GM12873 (cell line): ENCODE data around the gene NOXA1.

Source experiments
- CTCF ChIP-seq: IDR thresholded peaks from 2 replicates; pipeline ENCODE4 v1.5.1; 2012; ENCODE audit warnings: low read depth, mild to moderate bottlenecking, moderate library complexity, low read length, control low read depth; ENCODE audit not compliant: insufficient read depth; ENCODE audit errors: missing control alignments

The NOXA1 gene

DNA sequence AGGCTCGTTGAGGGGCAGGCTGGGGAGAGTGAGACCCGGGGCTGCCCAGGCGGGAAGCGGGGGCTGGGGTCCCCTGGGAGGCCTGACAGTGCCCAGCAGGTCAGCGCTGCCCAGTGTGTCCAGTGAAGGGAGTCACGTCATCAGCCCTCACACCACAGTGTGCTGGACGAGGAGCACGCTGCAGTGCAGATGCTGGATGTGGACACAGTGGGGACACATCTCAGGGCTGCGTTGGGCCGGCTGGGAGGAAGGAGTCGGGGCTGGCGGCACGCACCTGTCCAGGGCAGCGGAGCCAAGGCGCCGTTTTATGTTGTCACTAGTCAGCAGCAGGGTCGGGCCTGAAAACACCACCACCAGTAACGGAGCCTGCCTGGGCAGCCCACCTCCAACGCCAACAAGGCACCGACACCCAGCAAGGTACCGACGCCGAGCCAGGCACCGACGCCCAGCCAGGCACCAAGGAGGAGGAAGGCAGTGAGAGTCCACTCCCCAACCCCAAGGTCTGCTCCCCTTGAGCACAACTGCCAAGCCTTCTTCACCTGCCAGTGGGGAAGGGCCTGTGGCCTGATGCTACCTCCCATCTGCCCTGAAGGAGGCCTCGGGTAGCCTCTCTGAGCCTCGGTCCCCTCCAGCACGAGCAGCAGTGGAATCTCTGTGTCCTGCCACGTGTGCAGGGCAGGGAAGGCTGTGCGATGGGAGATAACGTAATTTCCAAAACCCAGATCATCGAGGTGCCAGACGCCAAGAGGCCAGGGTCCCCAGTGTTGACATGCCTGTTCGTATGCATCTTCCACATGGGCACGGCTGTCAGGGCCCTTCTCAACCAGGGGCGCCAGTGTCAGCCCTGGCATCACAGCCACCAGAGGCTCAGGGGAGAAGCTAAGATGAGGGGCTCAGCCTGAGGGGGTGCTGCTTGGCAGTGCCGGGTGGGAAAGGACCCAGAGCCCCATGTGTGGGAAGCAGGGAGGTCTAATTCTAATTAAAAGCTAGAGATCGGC is 57.8 kb downstream of the NOXA1 start:
- no peak for TF ChIP-seq CTCF

GRCh38 chr9:137482094-137482781 is 59.0 kb downstream of the NOXA1 start:
- no peak for TF ChIP-seq CTCF
